Astrocyte (in vitro differentiated cells and primary cell): ENCODE results near the gene SPART. TPM values are rescaled to one million over a fixed set of nuclear protein-coding genes. Genes with fewer than 3 reads are reported as not detected.
"Not testable (repeated sequence)": the region's sequence is repeated elsewhere in the genome, so short reads cannot be mapped to it uniquely, and the experiment has no call there.

ENCODE experiments used
- DNase-seq: peaks from one replicate; pipeline ENCODE4 v3.0.0-alpha.2; 2010; ENCODE audit warnings: low read depth
- FAIRE-seq: peaks from 2 replicates; lab custom pipeline; 2011; peaks lifted over from hg19 to GRCh38; lab: Jason Lieb, UNC
- H2AFZ ChIP-seq: 2 replicates; pipeline ENCODE4 v1.6.0; 2012; ENCODE audit warnings: low read depth, low read length, inconsistent platforms
- H3K27ac ChIP-seq: 2 replicates; pipeline ENCODE4 v1.5.1; 2011; ENCODE audit warnings: low read depth, low read length, inconsistent platforms
- H3K27me3 ChIP-seq: 2 replicates; pipeline ENCODE4 v1.6.0; 2011; ENCODE audit warnings: low read length, inconsistent platforms; ENCODE audit not compliant: insufficient read depth
- H3K36me3 ChIP-seq: 2 replicates; pipeline ENCODE4 v1.5.1; 2011; ENCODE audit warnings: low read length, inconsistent platforms; ENCODE audit not compliant: insufficient read depth
- H3K4me1 ChIP-seq: 2 replicates; pipeline ENCODE4 v1.5.1; 2011; ENCODE audit warnings: low read length, inconsistent platforms; ENCODE audit not compliant: insufficient read depth
- H3K4me2 ChIP-seq: 2 replicates; pipeline ENCODE4 v1.6.0; 2012; ENCODE audit warnings: low read length, inconsistent platforms
- H3K4me3 ChIP-seq: 2 replicates; pipeline ENCODE4 v1.5.1; 2011; ENCODE audit warnings: low read depth, mild to moderate bottlenecking, low read length, inconsistent platforms; ENCODE audit not compliant: insufficient read depth
- H3K79me2 ChIP-seq: 2 replicates; pipeline ENCODE4 v1.6.0; 2012; ENCODE audit warnings: mild to moderate bottlenecking, low read length, inconsistent platforms; ENCODE audit not compliant: insufficient read depth
- H3K9ac ChIP-seq: 2 replicates; pipeline ENCODE4 v1.6.0; 2012; ENCODE audit warnings: mild to moderate bottlenecking, low read length, inconsistent platforms
- H3K9me3 ChIP-seq: 2 replicates; pipeline ENCODE4 v1.5.1; 2012; ENCODE audit warnings: low read depth, mild to moderate bottlenecking, low read length, inconsistent platforms; ENCODE audit not compliant: insufficient read depth
- H4K20me1 ChIP-seq: 2 replicates; pipeline ENCODE4 v1.6.0; 2012; ENCODE audit warnings: low read length, inconsistent platforms; ENCODE audit not compliant: insufficient read depth
- H3K27ac Mint-ChIP-seq: one replicate; pipeline ENCODE4 v1.8.0; 2021; ENCODE audit warnings: mild to moderate bottlenecking, mixed read lengths; ENCODE audit not compliant: unreplicated experiment
- H3K27me3 Mint-ChIP-seq: one replicate; pipeline ENCODE4 v1.8.0; 2021; ENCODE audit warnings: low read depth, mixed read lengths; ENCODE audit not compliant: unreplicated experiment
- H3K36me3 Mint-ChIP-seq: one replicate; pipeline ENCODE4 v1.8.0; 2021; ENCODE audit warnings: low read depth, mixed read lengths; ENCODE audit not compliant: unreplicated experiment
- H3K4me1 Mint-ChIP-seq: one replicate; pipeline ENCODE4 v1.8.0; 2021; ENCODE audit warnings: low read depth, mixed read lengths; ENCODE audit not compliant: unreplicated experiment
- H3K4me3 Mint-ChIP-seq: one replicate; pipeline ENCODE4 v1.8.0; 2021; ENCODE audit warnings: mild to moderate bottlenecking, moderate library complexity, mixed read lengths; ENCODE audit not compliant: unreplicated experiment
- H3K9me3 Mint-ChIP-seq: one replicate; pipeline ENCODE4 v1.8.0; 2021; ENCODE audit warnings: mild to moderate bottlenecking, mixed read lengths; ENCODE audit not compliant: unreplicated experiment
- EZH2 ChIP-seq: IDR thresholded peaks from 2 replicates; pipeline ENCODE4 v1.6.1; 2012; ENCODE audit warnings: mild to moderate bottlenecking, low read length, inconsistent platforms; ENCODE audit not compliant: insufficient read depth
- total RNA-seq: library from RNA; stranded (reverse); gene quantifications from 2 replicates; pipeline ENCODE4 v1.2.1, GENCODE V29; 2021
- TF ChIP-seq, protein P1 (sequence below): IDR thresholded peaks from 2 replicates; pipeline ENCODE4 v1.5.1; 2011; ENCODE audit warnings: low read depth, mild to moderate bottlenecking, inconsistent platforms, low read length, moderate library complexity; ENCODE audit not compliant: insufficient read depth

SPART gene
- total RNA-seq, 1 donor from 2014 or later = 50.6 TPM

DNA sequence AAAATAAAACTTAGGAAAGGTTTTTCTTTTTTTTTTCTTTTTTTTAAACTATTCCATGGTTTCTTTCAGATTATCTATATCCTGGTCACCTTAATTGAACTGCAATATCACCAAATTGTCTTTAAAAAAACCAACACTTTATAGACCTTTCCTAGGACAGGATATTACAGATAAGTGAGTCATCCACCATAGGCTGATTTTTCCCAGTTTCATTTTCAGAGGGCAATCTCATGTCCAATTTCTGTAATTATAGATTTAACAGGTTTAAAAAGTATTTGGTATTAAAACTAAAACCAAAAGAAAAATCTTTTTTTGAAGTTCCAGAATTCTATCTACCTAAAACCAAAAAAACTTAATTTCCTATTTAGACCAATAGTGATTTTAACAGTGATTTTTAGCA is 13.2 kb downstream of the SPART start:
- H4K20me1 ChIP-seq = peaks cover 35% of the 10 kb centered on the region
- H3K36me3 ChIP-seq = peaks cover 13% of the 10 kb centered on the region
- no peak overlapping the region for H3K4me3 ChIP-seq
- H3K79me2 ChIP-seq = peaks cover 84% of the 10 kb centered on the region
- Mint-ChIP-seq H3K9me3 (no peaks in the 10 kb centered on the region), H3K27ac (no peak overlapping the region), H3K4me1 (peaks cover 23% of the 10 kb centered on the region), H3K36me3 (peaks cover 14% of the 10 kb centered on the region), H3K4me3 (no peak overlapping the region), H3K27me3 (no peaks in the 10 kb centered on the region)
- H3K9me3 ChIP-seq = no peaks in the 10 kb centered on the region
- peaks cover 10% of the 10 kb centered on the region for H3K4me1 ChIP-seq
- TF ChIP-seq, protein P1, sequence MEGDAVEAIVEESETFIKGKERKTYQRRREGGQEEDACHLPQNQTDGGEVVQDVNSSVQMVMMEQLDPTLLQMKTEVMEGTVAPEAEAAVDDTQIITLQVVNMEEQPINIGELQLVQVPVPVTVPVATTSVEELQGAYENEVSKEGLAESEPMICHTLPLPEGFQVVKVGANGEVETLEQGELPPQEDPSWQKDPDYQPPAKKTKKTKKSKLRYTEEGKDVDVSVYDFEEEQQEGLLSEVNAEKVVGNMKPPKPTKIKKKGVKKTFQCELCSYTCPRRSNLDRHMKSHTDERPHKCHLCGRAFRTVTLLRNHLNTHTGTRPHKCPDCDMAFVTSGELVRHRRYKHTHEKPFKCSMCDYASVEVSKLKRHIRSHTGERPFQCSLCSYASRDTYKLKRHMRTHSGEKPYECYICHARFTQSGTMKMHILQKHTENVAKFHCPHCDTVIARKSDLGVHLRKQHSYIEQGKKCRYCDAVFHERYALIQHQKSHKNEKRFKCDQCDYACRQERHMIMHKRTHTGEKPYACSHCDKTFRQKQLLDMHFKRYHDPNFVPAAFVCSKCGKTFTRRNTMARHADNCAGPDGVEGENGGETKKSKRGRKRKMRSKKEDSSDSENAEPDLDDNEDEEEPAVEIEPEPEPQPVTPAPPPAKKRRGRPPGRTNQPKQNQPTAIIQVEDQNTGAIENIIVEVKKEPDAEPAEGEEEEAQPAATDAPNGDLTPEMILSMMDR = no peak
- no peak for TF ChIP-seq EZH2
- H3K9ac ChIP-seq = no peak overlapping the region
- DNase-seq (no peak), FAIRE-seq (no peak)
- peak overlapping the region; percentile 27 for H3K4me2 ChIP-seq
- no peak overlapping the region for H2AFZ ChIP-seq
- no peaks in the 10 kb centered on the region for H3K27me3 ChIP-seq
- peak overlapping the region; percentile 55 for H3K27ac ChIP-seq

DNA sequence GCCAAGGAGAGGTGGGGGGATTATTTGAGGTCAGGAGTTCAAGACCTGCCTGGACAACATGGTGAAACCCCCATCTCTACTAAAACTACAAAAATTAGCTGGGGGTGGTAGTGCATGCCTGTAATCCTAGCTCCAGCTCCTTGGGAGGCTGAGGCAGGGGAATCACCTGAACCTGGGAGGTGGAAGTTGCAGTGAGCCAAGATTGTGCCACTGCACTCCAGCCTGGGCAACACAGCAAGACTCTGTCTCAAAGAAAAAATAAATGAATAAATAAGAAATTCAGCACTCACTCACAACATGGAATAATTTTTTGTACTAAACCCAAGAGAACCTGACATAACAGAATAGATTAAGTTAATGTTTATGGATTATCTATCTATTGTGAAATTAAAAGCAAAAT is 13.9 kb downstream of the SPART start:
- H3K27me3 ChIP-seq, H3K4me3 ChIP-seq, H3K9ac ChIP-seq, H3K27ac Mint-ChIP-seq, H3K4me3 Mint-ChIP-seq, H3K9me3 ChIP-seq, DNase-seq, FAIRE-seq, H2AFZ ChIP-seq, H3K4me2 ChIP-seq, H3K27me3 Mint-ChIP-seq, H3K9me3 Mint-ChIP-seq: not testable (repeated sequence)
- peaks cover 13% of the 10 kb centered on the region for H3K36me3 ChIP-seq
- H3K36me3 Mint-ChIP-seq = peaks cover 14% of the 10 kb centered on the region
- peaks cover 77% of the 10 kb centered on the region for H3K79me2 ChIP-seq
- peaks cover 19% of the 10 kb centered on the region for H3K4me1 Mint-ChIP-seq
- peaks cover 10% of the 10 kb centered on the region for H3K4me1 ChIP-seq
- peaks cover 28% of the 10 kb centered on the region for H4K20me1 ChIP-seq
- H3K27ac ChIP-seq = peak overlapping the region; percentile 27

DNA sequence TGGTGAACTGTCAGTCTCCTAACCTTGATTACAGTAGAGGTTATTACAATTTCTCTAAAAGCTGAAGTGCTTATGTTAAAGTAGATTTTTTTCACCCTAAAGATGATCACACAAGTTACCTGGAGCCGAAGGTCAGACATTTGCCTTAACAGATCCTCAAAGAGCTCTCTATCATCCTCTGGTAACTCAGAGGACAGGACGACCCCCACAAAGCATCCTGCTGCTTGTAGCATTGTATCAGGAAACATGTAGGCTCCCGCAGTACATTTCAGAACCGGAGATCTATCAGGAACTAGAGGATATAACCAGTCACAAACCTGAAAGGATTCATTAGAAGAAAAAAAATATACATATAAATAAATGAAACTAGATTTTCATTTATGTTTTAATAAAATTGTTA is 14.9 kb downstream of the SPART start:
- Histone ChIP-seq H3K27ac (no peak overlapping the region), H3K79me2 (peaks cover 67% of the 10 kb centered on the region), H3K4me3 (no peak overlapping the region), H3K9ac (no peak overlapping the region), H3K4me2 (no peak overlapping the region), H3K9me3 (no peaks in the 10 kb centered on the region), H3K27me3 (no peaks in the 10 kb centered on the region), H4K20me1 (peaks cover 18% of the 10 kb centered on the region), H2AFZ (no peak overlapping the region), H3K36me3 (peaks cover 19% of the 10 kb centered on the region), H3K4me1 (peaks cover 10% of the 10 kb centered on the region)
- TF ChIP-seq, protein P1 = no peak
- no peak for TF ChIP-seq EZH2
- no peak overlapping the region for H3K4me3 Mint-ChIP-seq
- H3K9me3 Mint-ChIP-seq = no peaks in the 10 kb centered on the region
- H3K27me3 Mint-ChIP-seq = no peaks in the 10 kb centered on the region
- peaks cover 14% of the 10 kb centered on the region for H3K36me3 Mint-ChIP-seq
- no peak for FAIRE-seq
- no peak overlapping the region for H3K27ac Mint-ChIP-seq
- peaks cover 19% of the 10 kb centered on the region for H3K4me1 Mint-ChIP-seq
- DNase-seq = no peak
